Fibroblast of lung (primary cell): ENCODE results near the gene CENPX.

Experiments used
- CTCF ChIP-seq, 2 donors: IDR thresholded peaks in 1 of 2; conservative IDR thresholded peaks in 1 of 2; 1 replicate in 1 of 2; 2 replicates in 1 of 2; pipeline ENCODE4 v1.5.1; 2011 to 2012; ENCODE audit warnings: low read length in 2 of 2, control low read depth in 1 of 2, inconsistent platforms in 1 of 2, low read depth in 1 of 2, mild to moderate bottlenecking in 1 of 2
- EZH2 ChIP-seq: IDR thresholded peaks from 2 replicates; pipeline ENCODE4 v1.5.1; 2012; ENCODE audit warnings: low read length, control low read depth, mild to moderate bottlenecking; ENCODE audit errors: missing control alignments

- TF ChIP-seq CTCF (conservative IDR thresholded peaks at IDR 0.05 in 1 of 2, IDR thresholded peaks at IDR 0.05 in 1 of 2; ENCODE audit: low read depth in 1 of 2, low read length in 2 of 2) (no peak), EZH2 (no peak)
Measured at GRCh38 chr17:82022310-82022980, at the start of gene CENPX.
